Activated T-cell treated with anti-CD3 and anti-CD28 coated beads, Interleukin-2, amount 50 U/mL, for 4 hours (primary cell): ENCODE measurements around the gene IQCF2. TPM values are rescaled to one million over a fixed set of nuclear protein-coding genes. Genes with fewer than 3 reads are reported as not detected.
"Not testable (repeated sequence)": the region's sequence is repeated elsewhere in the genome, so short reads cannot be mapped to it uniquely, and the experiment has no call there.

Source experiments
- ATAC-seq, 2 donors: fragments of 200-7000 bp; cut with Tn5 transposase; one replicate each; pipeline ENCODE4 v1.10.0; 2021
- DNase-seq: peaks from one replicate; pipeline ENCODE4 v3.0.0-alpha.2; 2020
- H3K27me3 Mint-ChIP-seq: one replicate; pipeline ENCODE4 v1.8.0; 2021; ENCODE audit warnings: low read depth, mixed read lengths
- H3K36me3 Mint-ChIP-seq: one replicate; pipeline ENCODE4 v1.8.0; 2022; ENCODE audit warnings: mixed read lengths; ENCODE audit not compliant: insufficient read depth
- H3K4me1 Mint-ChIP-seq: one replicate; pipeline ENCODE4 v1.8.0; 2021; ENCODE audit warnings: low read depth, mixed read lengths
- H3K4me3 Mint-ChIP-seq: one replicate; pipeline ENCODE4 v1.8.0; 2021; ENCODE audit warnings: mild to moderate bottlenecking, moderate library complexity, mixed read lengths
- H3K9me3 Mint-ChIP-seq: one replicate; pipeline ENCODE4 v1.8.0; 2021; ENCODE audit warnings: mixed read lengths
- total RNA-seq, 3 donors: library from RNA; stranded (reverse); gene quantifications; one replicate each; pipeline ENCODE4 v1.2.1, GENCODE V29; 2021

The IQCF2 gene
- total RNA-seq: not detected

GRCh38 chr3:51860703-51861665 is at the start of gene IQCF2:
Gene IQCF2, plus strand, starts transcription at chr3:51861615. Its CDS starts 52 bp downstream, at chr3:51861667.
- Mint-ChIP-seq H3K4me3 (no peak within 1 kb of the TSS), H3K27me3 (peaks cover 14% of the 10 kb centered on the region), H3K36me3 (no peaks in the 10 kb centered on the region), H3K4me1 (no peaks in the 10 kb centered on the region), H3K9me3 (no peaks in the 10 kb centered on the region)
- DNase-seq: no peak
- ATAC-seq: no peak

GRCh38 chr3:51813539-51813938 is 47.9 kb upstream of the IQCF2 start:
- no peak for DNase-seq
- Mint-ChIP-seq H3K27me3 (peaks cover 26% of the 10 kb centered on the region), H3K4me1 (no peaks in the 10 kb centered on the region), H3K36me3 (no peaks in the 10 kb centered on the region), H3K9me3 (no peaks in the 10 kb centered on the region), H3K4me3 (no peak overlapping the region)
- ATAC-seq: no peak

GRCh38 chr3:51814034-51814433 is 47.4 kb upstream of the IQCF2 start:
- H3K9me3 Mint-ChIP-seq: no peaks in the 10 kb centered on the region
- ATAC-seq: no peak
- no peaks in the 10 kb centered on the region for H3K36me3 Mint-ChIP-seq
- no peak for DNase-seq
- H3K4me1 Mint-ChIP-seq: no peaks in the 10 kb centered on the region
- peaks cover 31% of the 10 kb centered on the region for H3K27me3 Mint-ChIP-seq
- H3K4me3 Mint-ChIP-seq: no peak overlapping the region

- Mint-ChIP-seq H3K4me1 (peaks cover 1% of the 10 kb centered on the region), H3K27me3 (peaks cover 42% of the 10 kb centered on the region), H3K4me3 (no peak overlapping the region), H3K9me3 (no peaks in the 10 kb centered on the region), H3K36me3 (no peaks in the 10 kb centered on the region)
- DNase-seq (no peak), ATAC-seq (no peak)
Observed at GRCh38 chr3:51815614-51816013, 45.8 kb upstream of the IQCF2 start.

GRCh38 chr3:51816723-51817122 is 44.7 kb upstream of the IQCF2 start:
- ATAC-seq (no peak), DNase-seq (no peak)
- no peak overlapping the region for H3K4me3 Mint-ChIP-seq
- H3K27me3 Mint-ChIP-seq: peaks cover 46% of the 10 kb centered on the region
- peaks cover 4% of the 10 kb centered on the region for H3K4me1 Mint-ChIP-seq
- peaks cover 2% of the 10 kb centered on the region for H3K9me3 Mint-ChIP-seq
- no peaks in the 10 kb centered on the region for H3K36me3 Mint-ChIP-seq

- Mint-ChIP-seq H3K4me3 (no peak overlapping the region), H3K27me3 (peaks cover 50% of the 10 kb centered on the region), H3K9me3 (peaks cover 3% of the 10 kb centered on the region), H3K36me3 (no peaks in the 10 kb centered on the region), H3K4me1 (peaks cover 4% of the 10 kb centered on the region)
- no peak for ATAC-seq
- DNase-seq: no peak
Observed at GRCh38 chr3:51817375-51817774, 44.0 kb upstream of the IQCF2 start.

GRCh38 chr3:51819151-51819550 is 42.3 kb upstream of the IQCF2 start:
- no peak for ATAC-seq
- Mint-ChIP-seq H3K4me1 (peaks cover 15% of the 10 kb centered on the region), H3K36me3 (no peaks in the 10 kb centered on the region), H3K27me3 (peaks cover 59% of the 10 kb centered on the region), H3K4me3 (no peak overlapping the region), H3K9me3 (peaks cover 3% of the 10 kb centered on the region)
- DNase-seq: no peak

GRCh38 chr3:51819709-51820406 is 41.6 kb upstream of the IQCF2 start:
- Mint-ChIP-seq H3K4me1 (peaks cover 15% of the 10 kb centered on the region), H3K27me3 (peaks cover 55% of the 10 kb centered on the region), H3K9me3 (peaks cover 3% of the 10 kb centered on the region), H3K4me3 (no peak overlapping the region), H3K36me3 (no peaks in the 10 kb centered on the region)
- no peak for DNase-seq
- no peak for ATAC-seq

- DNase-seq (no peak), ATAC-seq (no peak)
- Mint-ChIP-seq H3K4me3 (no peak overlapping the region), H3K4me1 (peaks cover 6% of the 10 kb centered on the region), H3K9me3 (peaks cover 18% of the 10 kb centered on the region), H3K27me3 (peaks cover 15% of the 10 kb centered on the region), H3K36me3 (no peaks in the 10 kb centered on the region)
Observed at GRCh38 chr3:51828297-51828696, 33.1 kb upstream of the IQCF2 start.

GRCh38 chr3:51830345-51830744 is 31.1 kb upstream of the IQCF2 start:
- Mint-ChIP-seq H3K4me1 (no peaks in the 10 kb centered on the region), H3K36me3 (no peaks in the 10 kb centered on the region), H3K4me3 (no peak overlapping the region), H3K27me3 (peaks cover 24% of the 10 kb centered on the region), H3K9me3 (peaks cover 18% of the 10 kb centered on the region)
- DNase-seq: no peak
- no peak for ATAC-seq

- Mint-ChIP-seq H3K4me1 (no peaks in the 10 kb centered on the region), H3K9me3 (peaks cover 18% of the 10 kb centered on the region), H3K4me3 (no peak overlapping the region), H3K36me3 (no peaks in the 10 kb centered on the region), H3K27me3 (peaks cover 24% of the 10 kb centered on the region)
- DNase-seq (no peak), ATAC-seq (no peak)
Observed at GRCh38 chr3:51830836-51831385, 30.5 kb upstream of the IQCF2 start.

- Mint-ChIP-seq H3K9me3 (no peaks in the 10 kb centered on the region), H3K27me3 (peaks cover 26% of the 10 kb centered on the region), H3K4me1 (no peaks in the 10 kb centered on the region), H3K4me3 (no peak overlapping the region), H3K36me3 (no peaks in the 10 kb centered on the region)
- ATAC-seq (no peak), DNase-seq (no peak)
Observed at GRCh38 chr3:51836606-51837005, 24.8 kb upstream of the IQCF2 start.

- ATAC-seq (no peak), DNase-seq (no peak)
- Mint-ChIP-seq H3K36me3 (no peaks in the 10 kb centered on the region), H3K27me3 (peaks cover 39% of the 10 kb centered on the region), H3K9me3 (peaks cover 16% of the 10 kb centered on the region), H3K4me3 (no peak overlapping the region), H3K4me1 (no peaks in the 10 kb centered on the region)
Observed at GRCh38 chr3:51845129-51845528, 16.3 kb upstream of the IQCF2 start.

- H3K36me3 Mint-ChIP-seq, H3K9me3 Mint-ChIP-seq, ATAC-seq, H3K4me3 Mint-ChIP-seq, DNase-seq, H3K4me1 Mint-ChIP-seq: not testable (repeated sequence)
- H3K27me3 Mint-ChIP-seq: peaks cover 20% of the 10 kb centered on the region
Observed at GRCh38 chr3:51855411-51855810, 6.0 kb upstream of the IQCF2 start.
